ENCODE results near the gene A1BG.

GRCh38 chr19:58357481-58358145 is 4.3 kb upstream of the A1BG start:
- TF ChIP-seq POLR2A (IDR thresholded peaks at IDR 0.05; ENCODE audit: low read depth, low read length) (no peak), TAF1 (IDR thresholded peaks at IDR 0.05; ENCODE audit: borderline replicate concordance, low read depth, low read length) (no peak)
